Left hindlimb (tissue), 1 donor: ENCODE data around the gene MED15.

Experiments used
- DNase-seq: peaks from one replicate; pipeline ENCODE4 v3.0.0-alpha.2; 2018

Gene MED15

GRCh38 chr22:20573176-20573832, 65.9 kb downstream of the MED15 start:
- no peak for DNase-seq

- peak; percentile 12 for DNase-seq
Observed at GRCh38 chr22:20573833-20574615, 66.6 kb downstream of the MED15 start.

- peak; percentile 23 for DNase-seq
Observed at GRCh38 chr22:20574920-20575353, 67.5 kb downstream of the MED15 start.

- no peak for DNase-seq
Observed at GRCh38 chr22:20575724-20576444, 68.5 kb downstream of the MED15 start.

- peak; percentile 22 for DNase-seq
Observed at GRCh38 chr22:20576445-20576816, 69.0 kb downstream of the MED15 start.

- DNase-seq = no peak
Observed at GRCh38 chr22:20577045-20577444, 69.6 kb downstream of the MED15 start.

- DNase-seq = no peak
Observed at GRCh38 chr22:20577549-20577975, 70.2 kb downstream of the MED15 start.

GRCh38 chr22:20578192-20578591, 70.8 kb downstream of the MED15 start:
- DNase-seq = peak; percentile 19

GRCh38 chr22:20578707-20579106, 71.3 kb downstream of the MED15 start:
- DNase-seq = peak; percentile 15

- peak; percentile 17 for DNase-seq
Observed at GRCh38 chr22:20579273-20580120, 72.1 kb downstream of the MED15 start.

GRCh38 chr22:20580179-20580578, 72.8 kb downstream of the MED15 start:
- DNase-seq = no peak

- peak; percentile 16 for DNase-seq
Observed at GRCh38 chr22:20580611-20581502, 73.4 kb downstream of the MED15 start.

GRCh38 chr22:20581503-20582170, 74.2 kb downstream of the MED15 start:
- DNase-seq = peak; percentile 18

GRCh38 chr22:20582171-20582511, 74.7 kb downstream of the MED15 start:
- DNase-seq = no peak

GRCh38 chr22:20582520-20583361, 75.3 kb downstream of the MED15 start:
- peak; percentile 27 for DNase-seq

- no peak for DNase-seq
Observed at GRCh38 chr22:20583471-20583922, 76.1 kb downstream of the MED15 start.

GRCh38 chr22:20584029-20584871, 76.8 kb downstream of the MED15 start:
- DNase-seq = peak; percentile 27

GRCh38 chr22:20584872-20585638, 77.6 kb downstream of the MED15 start:
- DNase-seq = peak; percentile 19
